Endothelial cell of umbilical vein (primary cell): ENCODE measurements around the gene XAGE5. TPM values are rescaled to one million over a fixed set of nuclear protein-coding genes. Genes with fewer than 3 reads are reported as not detected.

Experiments
- BruUV-seq: library from RNA; stranded (reverse); fragments of 400-500 nt; replicated peaks from 2 replicates; lab custom pipeline; 2021; lab: Mats Ljungman, UMichigan
- CTCF ChIA-PET: fragments of 300-600, 350-600 bp; sonication (Branson Sonifier 250); formaldehyde crosslinking; loops from one replicate; lab custom pipeline; 2021; ENCODE audit warnings: antibody characterized with exemption, inconsistent platforms; lab: Charles Lee
- POLR2A ChIA-PET: fragments of 300-600, 350-600 bp; sonication (Branson Sonifier 250); formaldehyde crosslinking; loops from one replicate; lab custom pipeline; 2021; ENCODE audit warnings: antibody characterized with exemption, inconsistent platforms; lab: Charles Lee
- DNase-seq: peaks from one replicate; pipeline ENCODE4 v3.0.0-alpha.2; 2011; ENCODE audit warnings: low read depth, low spot score
- FAIRE-seq: peaks from 2 replicates; lab custom pipeline; 2011; peaks lifted over from hg19 to GRCh38; lab: Jason Lieb, UNC
- H2AFZ ChIP-seq: 2 replicates; pipeline ENCODE4 v1.6.0; 2012; ENCODE audit warnings: low read depth, low read length, control low read depth, inconsistent platforms
- H3K27ac ChIP-seq: 2 replicates; pipeline ENCODE4 v1.5.1; 2011; ENCODE audit warnings: low read depth, mild to moderate bottlenecking, control low read depth, low read length, moderate library complexity; ENCODE audit not compliant: insufficient read depth
- H3K27me3 ChIP-seq, 2 experiments: 2 replicates each; pipeline versions ENCODE4 v1.6.0 to v1.6.1; 2011; ENCODE audit warnings: low read length in 2 of 2, mixed read lengths in 1 of 2; ENCODE audit not compliant: control insufficient read depth in 2 of 2, insufficient read depth in 2 of 2
- H3K36me3 ChIP-seq, 2 experiments: 2 replicates in 1 of 2; 3 replicates in 1 of 2; pipeline ENCODE4 v1.5.1; 2011; ENCODE audit warnings: low read length in 2 of 2, mild to moderate bottlenecking in 1 of 2, moderate library complexity in 1 of 2; ENCODE audit not compliant: control insufficient read depth in 2 of 2, insufficient read depth in 2 of 2; ENCODE audit errors: extremely low read depth in 1 of 2
- H3K4me1 ChIP-seq: 3 replicates; pipeline ENCODE4 v1.5.1; 2011; ENCODE audit warnings: mild to moderate bottlenecking, low read length; ENCODE audit not compliant: control insufficient read depth, insufficient read depth; ENCODE audit errors: extremely low read depth
- H3K4me2 ChIP-seq: 2 replicates; pipeline ENCODE4 v1.6.1; 2011; ENCODE audit warnings: low read length, control low read depth, mixed read lengths; ENCODE audit not compliant: insufficient read depth
- H3K4me3 ChIP-seq, 3 experiments: fragments of 200-600 bp in 1 of 3; sonication (generic), shearing (Covaris generic) in 1 of 3; replicated peaks in 1 of 3; 2 replicates each; pipeline ENCODE4 v1.5.1; 2011 to 2016; ENCODE audit warnings: control low read depth in 3 of 3, low read length in 3 of 3, mild to moderate bottlenecking in 2 of 3, inconsistent platforms in 1 of 3, low read depth in 1 of 3, moderate library complexity in 1 of 3; ENCODE audit not compliant: insufficient read depth in 1 of 3
- H3K79me2 ChIP-seq: 2 replicates; pipeline ENCODE4 v1.6.0; 2012; ENCODE audit warnings: low read length, inconsistent platforms; ENCODE audit not compliant: control insufficient read depth, insufficient read depth
- H3K9ac ChIP-seq: replicated peaks from 2 replicates; pipeline ENCODE3; 2011; ENCODE audit warnings: low read length, control low read depth; ENCODE audit not compliant: insufficient read depth; ENCODE audit errors: extremely low read depth
- H3K9me1 ChIP-seq: replicated peaks from 3 replicates; pipeline ENCODE4 v1.6.0; 2011; ENCODE audit warnings: mild to moderate bottlenecking, low read length; ENCODE audit not compliant: control insufficient read depth, insufficient read depth; ENCODE audit errors: extremely low read depth
- H3K9me3 ChIP-seq: replicated peaks from 2 replicates; pipeline ENCODE4 v1.5.1; 2012; ENCODE audit warnings: low read length, inconsistent platforms; ENCODE audit not compliant: control insufficient read depth, insufficient read depth
- H4K20me1 ChIP-seq: replicated peaks from 2 replicates; pipeline ENCODE3; 2011; ENCODE audit warnings: mild to moderate bottlenecking, low read length; ENCODE audit not compliant: control insufficient read depth, insufficient read depth; ENCODE audit errors: extremely low read depth
- EZH2 ChIP-seq: IDR thresholded peaks from 2 replicates; pipeline ENCODE4 v1.6.1; 2012; ENCODE audit warnings: borderline replicate concordance, low read depth, mild to moderate bottlenecking, moderate library complexity, low read length, inconsistent platforms; ENCODE audit not compliant: severe bottlenecking
- FOS ChIP-seq: IDR thresholded peaks from 2 replicates; pipeline ENCODE4 v1.6.1; 2011; ENCODE audit warnings: mild to moderate bottlenecking, low read length, moderate library complexity, borderline replicate concordance; ENCODE audit not compliant: insufficient read depth
- GATA2 ChIP-seq: IDR thresholded peaks from 2 replicates; pipeline ENCODE4 v1.7.0; 2011; ENCODE audit warnings: low read depth, mild to moderate bottlenecking, moderate library complexity, mixed read lengths, low read length; ENCODE audit not compliant: insufficient read length, insufficient read depth
- JUN ChIP-seq: IDR thresholded peaks from 2 replicates; pipeline ENCODE4 v1.6.1; 2011; ENCODE audit warnings: borderline replicate concordance, low read depth; ENCODE audit not compliant: insufficient read length, insufficient read depth
- MYC ChIP-seq: IDR thresholded peaks from one replicate; pipeline ENCODE4 v1.6.1; 2011; ENCODE audit warnings: mild to moderate bottlenecking, low read depth, low read length
- POLR2A ChIP-seq: IDR thresholded peaks from 2 replicates; pipeline ENCODE4 v1.6.1; 2012; ENCODE audit warnings: low read depth, mild to moderate bottlenecking, control low read depth, low read length
- POLR2AphosphoS5 ChIP-seq: IDR thresholded peaks from 2 replicates; pipeline ENCODE4 v1.6.1; 2012; ENCODE audit warnings: low read depth, mild to moderate bottlenecking, control low read depth, low read length, moderate library complexity; ENCODE audit not compliant: insufficient read depth
- dilution Hi-C: fragments of 300-500 bp; cut with MboI; formaldehyde crosslinking; loops from one replicate; pipeline ENCODE4 v1.15.0; 2019; ENCODE audit warnings: low sequenced_read_pairs; ENCODE audit not compliant: extremely low pct_ligation_motif_present
- intact Hi-C: fragments of 100-400 bp; cut with micrococcal nuclease; formaldehyde crosslinking; loops from one replicate; pipeline ENCODE4 v1.10.0; 2022
- polyA plus RNA-seq, 4 experiments: library from polyadenylated mRNA; depleted of rRNA in 3 of 4; stranded (reverse) in 3 of 4; unstranded in 1 of 4; fragments of >200 nt; gene quantifications; 2 replicates each; pipeline versions ENCODE4 v1.2.1 to v1.2.3, GENCODE V29; 2011 to 2012; ENCODE audit warnings: missing spikeins in 1 of 4
- total RNA-seq: library from RNA; stranded (reverse); gene quantifications from 2 replicates; pipeline ENCODE4 v1.2.3, GENCODE V29; 2021
- TF ChIP-seq, protein P1 (sequence below): IDR thresholded peaks from 2 replicates; pipeline ENCODE4 v1.6.1; 2011; ENCODE audit not compliant: insufficient read depth, insufficient read length
- TF ChIP-seq, protein P2 (sequence below), 2 donors: IDR thresholded peaks; 1 replicate in 1 of 2; 2 replicates in 1 of 2; pipeline ENCODE4 v1.5.1; 2011; ENCODE audit warnings: low read length in 2 of 2, mild to moderate bottlenecking in 2 of 2, moderate library complexity in 2 of 2, control low read depth in 1 of 2, inconsistent platforms in 1 of 2, low read depth in 1 of 2; ENCODE audit not compliant: insufficient read depth in 1 of 2; ENCODE audit errors: extremely low read depth in 1 of 2

XAGE5 gene
- total and polyA plus RNA-seq, 2 donors (not counting 3 experiments of a cell fraction or from before 2014, with no cell fraction given), result not detected

DNA sequence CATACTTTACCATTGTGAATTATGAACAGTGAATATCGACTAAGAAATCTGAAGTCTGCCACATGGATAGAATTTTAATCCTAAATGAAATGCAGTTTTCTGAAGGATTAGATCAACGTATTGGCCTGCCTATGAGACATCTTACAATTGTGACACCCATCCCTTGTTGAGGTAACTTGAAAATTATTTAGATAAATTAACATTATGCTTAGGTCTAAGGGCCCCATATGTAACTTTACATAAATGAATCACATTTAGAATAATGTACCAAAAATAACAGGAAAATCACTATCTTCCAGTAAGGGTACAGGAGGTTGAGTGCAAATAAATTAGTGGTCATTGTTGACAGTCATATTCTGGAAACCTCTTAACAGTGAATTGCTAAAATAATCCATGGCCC lies 13.5 kb downstream of the XAGE5 start:
- H3K4me2 ChIP-seq, result no peak overlapping the region
- dilution Hi-C loops, result no loop called here

More for the DNA sequence above, 13.5 kb downstream of the XAGE5 start:
- ChIA-PET POLR2A (no interaction called here), CTCF (no interaction called here)
- no TSS peak for BruUV-seq
- Histone ChIP-seq H3K4me3 (no peak overlapping the region), H3K27me3 (no peaks in the 10 kb centered on the region), H3K36me3 (no peaks in the 10 kb centered on the region), H3K79me2 (no peaks in the 10 kb centered on the region), H2AFZ (no peak overlapping the region), H3K4me1 (no peaks in the 10 kb centered on the region), H4K20me1 (no peaks in the 10 kb centered on the region), H3K27ac (no peak overlapping the region), H3K9me3 (no peaks in the 10 kb centered on the region), H3K9ac (no peak overlapping the region), H3K9me1 (no peaks in the 10 kb centered on the region)
- TF ChIP-seq POLR2A (no peak), FOS (no peak), MYC (no peak), JUN (no peak), GATA2 (no peak), EZH2 (no peak), POLR2AphosphoS5 (no peak)
- TF ChIP-seq, protein P1, sequence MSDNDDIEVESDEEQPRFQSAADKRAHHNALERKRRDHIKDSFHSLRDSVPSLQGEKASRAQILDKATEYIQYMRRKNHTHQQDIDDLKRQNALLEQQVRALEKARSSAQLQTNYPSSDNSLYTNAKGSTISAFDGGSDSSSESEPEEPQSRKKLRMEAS, result no peak
- TF ChIP-seq, protein P2, sequence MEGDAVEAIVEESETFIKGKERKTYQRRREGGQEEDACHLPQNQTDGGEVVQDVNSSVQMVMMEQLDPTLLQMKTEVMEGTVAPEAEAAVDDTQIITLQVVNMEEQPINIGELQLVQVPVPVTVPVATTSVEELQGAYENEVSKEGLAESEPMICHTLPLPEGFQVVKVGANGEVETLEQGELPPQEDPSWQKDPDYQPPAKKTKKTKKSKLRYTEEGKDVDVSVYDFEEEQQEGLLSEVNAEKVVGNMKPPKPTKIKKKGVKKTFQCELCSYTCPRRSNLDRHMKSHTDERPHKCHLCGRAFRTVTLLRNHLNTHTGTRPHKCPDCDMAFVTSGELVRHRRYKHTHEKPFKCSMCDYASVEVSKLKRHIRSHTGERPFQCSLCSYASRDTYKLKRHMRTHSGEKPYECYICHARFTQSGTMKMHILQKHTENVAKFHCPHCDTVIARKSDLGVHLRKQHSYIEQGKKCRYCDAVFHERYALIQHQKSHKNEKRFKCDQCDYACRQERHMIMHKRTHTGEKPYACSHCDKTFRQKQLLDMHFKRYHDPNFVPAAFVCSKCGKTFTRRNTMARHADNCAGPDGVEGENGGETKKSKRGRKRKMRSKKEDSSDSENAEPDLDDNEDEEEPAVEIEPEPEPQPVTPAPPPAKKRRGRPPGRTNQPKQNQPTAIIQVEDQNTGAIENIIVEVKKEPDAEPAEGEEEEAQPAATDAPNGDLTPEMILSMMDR (IDR thresholded peaks at IDR 0.05; ENCODE audit: extremely low read depth in 1 of 2, insufficient read depth in 1 of 2, low read depth in 1 of 2, low read length in 2 of 2), result no peak
- DNase-seq, result no peak
- no peak for FAIRE-seq
- intact Hi-C loops, result no loop called here
